H54 (cell line): ENCODE data around the gene SMNDC1.
"Not testable (repeated sequence)": the region's sequence is repeated elsewhere in the genome, so short reads cannot be mapped to it uniquely, and the experiment has no call there.

Experiments used
- DNase-seq: peaks from one replicate; pipeline ENCODE4 v3.0.0; 2011; ENCODE audit warnings: low spot score, mixed read lengths; ENCODE audit not compliant: insufficient read length
- FAIRE-seq: peaks from 3 replicates; lab custom pipeline; 2011; peaks lifted over from hg19 to GRCh38; lab: Jason Lieb, UNC
- POLR2A ChIP-seq: IDR thresholded peaks from 2 replicates; pipeline ENCODE4 v1.6.1; 2011; ENCODE audit warnings: low read depth, mild to moderate bottlenecking, low read length

The SMNDC1 gene

GRCh38 chr10:110263164-110263563 is 41.6 kb downstream of the SMNDC1 start:
- no peak for DNase-seq
- TF ChIP-seq POLR2A: no peak
- no peak for FAIRE-seq

GRCh38 chr10:110260746-110261477 is 43.8 kb downstream of the SMNDC1 start:
- FAIRE-seq: peak; percentile 50
- no peak for DNase-seq

GRCh38 chr10:110259317-110259716 is 45.4 kb downstream of the SMNDC1 start:
- FAIRE-seq: no peak
- no peak for DNase-seq
- no peak for TF ChIP-seq POLR2A

More at GRCh38 chr10:110260746-110261477, 43.8 kb downstream of the SMNDC1 start:
- no peak for TF ChIP-seq POLR2A

GRCh38 chr10:110258542-110258941 is 46.2 kb downstream of the SMNDC1 start:
- TF ChIP-seq POLR2A: no peak
- no peak for FAIRE-seq
- DNase-seq: no peak

- no peak for TF ChIP-seq POLR2A
- no peak for FAIRE-seq
- no peak for DNase-seq
These were observed 50.3 kb downstream of the SMNDC1 start for GRCh38 chr10:110254467-110254866.

GRCh38 chr10:110252151-110252550 is 52.6 kb downstream of the SMNDC1 start:
- no peak for FAIRE-seq

GRCh38 chr10:110251392-110251791 is 53.3 kb downstream of the SMNDC1 start:
- not testable (repeated sequence) for DNase-seq, FAIRE-seq

More at GRCh38 chr10:110252151-110252550, 52.6 kb downstream of the SMNDC1 start:
- DNase-seq: no peak
- no peak for TF ChIP-seq POLR2A

GRCh38 chr10:110249489-110249888 is 55.2 kb downstream of the SMNDC1 start:
- DNase-seq, FAIRE-seq: not testable (repeated sequence)

- DNase-seq, FAIRE-seq: not testable (repeated sequence)
These were observed 56.9 kb downstream of the SMNDC1 start for GRCh38 chr10:110247833-110248232.

GRCh38 chr10:110244550-110244949 is 60.2 kb downstream of the SMNDC1 start:
- FAIRE-seq: no peak
- no peak for TF ChIP-seq POLR2A
- no peak for DNase-seq

- TF ChIP-seq POLR2A: no peak
These were observed 62.2 kb downstream of the SMNDC1 start for GRCh38 chr10:110242511-110242910.

GRCh38 chr10:110241841-110242240 is 62.9 kb downstream of the SMNDC1 start:
- DNase-seq: no peak
- FAIRE-seq: peak; percentile 73
- no peak for TF ChIP-seq POLR2A

More at GRCh38 chr10:110242511-110242910, 62.2 kb downstream of the SMNDC1 start:
- FAIRE-seq (no peak), DNase-seq (no peak)

- no peak for TF ChIP-seq POLR2A
- FAIRE-seq (no peak), DNase-seq (no peak)
These were observed 63.3 kb downstream of the SMNDC1 start for GRCh38 chr10:110241407-110241806.
